Measurements from ENCODE around the gene SAMD10.
"Not testable (repeated sequence)": the region's sequence is repeated elsewhere in the genome, so short reads cannot be mapped to it uniquely, and the experiment has no call there.

Gene SAMD10

DNA sequence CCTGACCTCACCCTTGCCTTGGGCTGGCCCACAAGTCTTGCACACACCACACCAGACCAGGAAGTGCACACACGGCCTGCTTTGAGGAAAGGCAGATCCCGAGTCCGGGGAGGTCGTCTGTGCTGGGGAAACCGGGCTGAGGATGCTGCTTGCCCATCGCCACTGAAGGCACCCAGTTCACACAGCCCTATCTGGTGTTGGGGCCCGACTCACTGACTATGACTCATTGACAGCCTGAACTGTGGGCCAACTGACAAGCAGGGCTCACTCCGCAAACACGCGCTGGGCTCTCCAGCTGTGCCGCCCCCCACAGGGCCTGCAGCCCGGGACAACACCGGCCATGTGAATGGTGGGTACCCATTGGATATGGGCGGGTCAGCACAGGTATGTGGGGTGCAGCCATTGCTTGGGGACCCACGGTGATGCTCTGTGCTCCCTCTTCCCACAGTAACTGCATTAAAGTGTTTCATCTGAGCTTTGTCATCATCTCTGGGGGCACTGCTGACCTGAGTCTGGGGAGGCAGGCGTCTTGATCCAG, 1.6 kb downstream of the SAMD10 start:
- peak overlapping the region; percentile 84 for H3K27ac Mint-ChIP-seq
- DNase-seq, result peak; percentile 74
- H3K9me3 Mint-ChIP-seq, result no peaks in the 10 kb centered on the region
- H3K27me3 Mint-ChIP-seq, result no peaks in the 10 kb centered on the region
- ATAC-seq, result peak; percentile 59
- peak overlapping the region; percentile 77 for H3K4me3 Mint-ChIP-seq
- peaks cover 60% of the 10 kb centered on the region for H3K4me1 Mint-ChIP-seq
- peaks cover 26% of the 10 kb centered on the region for H3K36me3 Mint-ChIP-seq (ENCODE audit: low read depth)

DNA sequence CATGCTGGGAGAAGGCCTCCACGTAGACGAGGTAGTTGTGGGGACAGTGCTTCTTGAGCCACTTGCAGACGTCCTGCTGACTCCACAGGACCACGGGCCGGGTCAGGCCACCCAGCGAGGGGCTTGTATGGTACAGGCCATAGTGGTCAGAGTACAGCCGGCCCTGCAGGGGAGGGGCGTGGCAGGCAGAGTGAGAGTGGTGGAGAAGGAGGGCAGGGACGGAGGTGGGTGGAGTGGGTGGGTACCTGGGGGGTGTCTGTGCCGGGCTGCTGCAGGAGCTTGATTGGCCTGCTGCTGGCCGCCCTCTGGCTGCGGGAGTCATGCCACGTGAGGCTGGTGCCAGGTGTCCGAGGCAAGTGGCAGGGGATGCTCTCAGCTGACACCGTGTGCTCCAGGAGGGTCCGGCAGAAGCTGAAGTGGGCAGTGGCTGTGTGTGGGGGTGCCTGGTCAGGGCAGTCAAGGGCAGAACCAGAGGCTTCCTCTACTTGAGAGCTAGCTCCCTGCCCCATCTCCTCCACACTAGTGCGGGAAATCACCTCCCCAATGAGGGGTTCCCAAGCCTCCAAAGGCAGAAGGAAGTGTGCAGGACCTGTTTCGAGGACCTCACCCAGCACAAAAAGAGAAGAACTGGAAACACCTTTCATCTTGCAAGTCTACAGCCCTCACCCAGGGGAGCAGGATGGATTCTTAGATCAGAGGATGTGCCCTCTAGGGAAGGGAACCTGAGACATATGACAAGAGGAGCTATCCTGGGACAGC, 2.3 kb downstream of the SAMD10 start:
- H3K9me3 Mint-ChIP-seq, result no peaks in the 10 kb centered on the region
- DNase-seq, result no peak
- no peak for ATAC-seq

DNA sequence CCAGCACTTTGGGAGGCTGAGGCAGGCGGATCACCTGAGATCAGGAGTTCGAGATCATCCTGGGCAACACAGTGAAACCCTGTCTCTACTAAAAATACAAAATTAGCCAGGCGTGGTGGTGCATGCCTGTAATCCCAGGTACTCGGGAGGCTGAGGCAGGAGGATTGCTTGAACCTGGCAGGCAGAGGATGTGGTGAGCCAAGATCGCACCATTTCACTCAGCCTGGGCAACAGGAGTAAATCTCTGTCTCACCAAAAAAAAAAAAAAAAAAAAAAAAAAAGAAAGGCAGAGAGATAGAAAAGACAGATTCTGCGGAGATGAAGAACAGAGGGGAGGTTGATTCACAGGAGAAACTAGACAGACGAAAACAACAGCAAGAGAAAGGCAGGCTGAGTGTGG, 2.9 kb downstream of the SAMD10 start:
- H3K9me3 Mint-ChIP-seq, ATAC-seq, H3K27me3 Mint-ChIP-seq, DNase-seq, H3K4me3 Mint-ChIP-seq: not testable (repeated sequence)
- peak overlapping the region; percentile 12 for H3K27ac Mint-ChIP-seq
- H3K36me3 Mint-ChIP-seq (ENCODE audit: low read depth), result peaks cover 20% of the 10 kb centered on the region
- peaks cover 49% of the 10 kb centered on the region for H3K4me1 Mint-ChIP-seq

More for the DNA sequence above, 2.3 kb downstream of the SAMD10 start:
- Mint-ChIP-seq H3K36me3 (ENCODE audit: low read depth) (peaks cover 22% of the 10 kb centered on the region), H3K27ac (peak overlapping the region; percentile 84), H3K4me1 (peaks cover 54% of the 10 kb centered on the region), H3K27me3 (no peaks in the 10 kb centered on the region), H3K4me3 (peak overlapping the region; percentile 77)

DNA sequence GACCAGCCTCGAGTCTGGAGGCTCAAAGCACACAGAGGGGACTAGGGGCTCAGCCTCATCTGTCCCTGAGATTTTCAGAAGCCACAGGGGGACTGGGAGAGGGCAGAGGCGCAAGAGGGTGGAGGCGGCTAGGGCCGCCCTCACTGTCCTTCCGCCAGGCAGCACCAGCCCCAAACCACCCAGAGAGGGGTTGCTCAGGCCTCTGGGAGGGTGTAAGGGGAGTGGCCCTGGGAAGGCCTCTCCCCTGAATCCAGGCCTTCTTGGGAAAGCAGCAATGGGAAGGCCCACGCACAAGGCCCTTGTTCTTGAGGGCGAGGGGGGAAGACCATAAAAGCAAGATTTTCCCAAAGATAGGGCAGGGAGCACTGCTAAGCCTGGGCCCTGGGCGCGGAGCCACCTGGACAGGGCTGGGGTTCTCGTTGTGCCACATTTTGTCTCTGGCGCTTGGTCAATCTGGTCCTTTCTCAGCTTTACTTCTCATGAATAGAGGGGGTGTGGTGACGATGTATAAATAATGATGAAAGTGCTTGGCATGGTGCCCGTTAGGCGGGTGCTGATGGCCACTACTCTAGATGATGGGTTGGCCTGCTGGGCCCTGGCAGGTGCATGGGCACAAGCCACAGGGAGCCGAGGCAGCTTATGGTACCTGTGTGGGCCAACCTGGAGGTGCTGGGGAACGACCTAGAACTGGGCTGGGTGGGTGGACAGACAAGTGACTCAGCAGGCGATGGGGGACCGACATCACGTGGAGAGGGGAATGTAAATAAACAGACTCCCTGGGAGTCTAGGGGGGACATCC, 4.8 kb downstream of the SAMD10 start:
- H3K4me1 Mint-ChIP-seq, result peaks cover 36% of the 10 kb centered on the region
- no peaks in the 10 kb centered on the region for H3K27me3 Mint-ChIP-seq
- ATAC-seq (no peak), DNase-seq (no peak)
- no peak overlapping the region for H3K27ac Mint-ChIP-seq
- peaks cover 20% of the 10 kb centered on the region for H3K36me3 Mint-ChIP-seq (ENCODE audit: low read depth)
- H3K4me3 Mint-ChIP-seq, result no peak overlapping the region
- no peaks in the 10 kb centered on the region for H3K9me3 Mint-ChIP-seq

DNA sequence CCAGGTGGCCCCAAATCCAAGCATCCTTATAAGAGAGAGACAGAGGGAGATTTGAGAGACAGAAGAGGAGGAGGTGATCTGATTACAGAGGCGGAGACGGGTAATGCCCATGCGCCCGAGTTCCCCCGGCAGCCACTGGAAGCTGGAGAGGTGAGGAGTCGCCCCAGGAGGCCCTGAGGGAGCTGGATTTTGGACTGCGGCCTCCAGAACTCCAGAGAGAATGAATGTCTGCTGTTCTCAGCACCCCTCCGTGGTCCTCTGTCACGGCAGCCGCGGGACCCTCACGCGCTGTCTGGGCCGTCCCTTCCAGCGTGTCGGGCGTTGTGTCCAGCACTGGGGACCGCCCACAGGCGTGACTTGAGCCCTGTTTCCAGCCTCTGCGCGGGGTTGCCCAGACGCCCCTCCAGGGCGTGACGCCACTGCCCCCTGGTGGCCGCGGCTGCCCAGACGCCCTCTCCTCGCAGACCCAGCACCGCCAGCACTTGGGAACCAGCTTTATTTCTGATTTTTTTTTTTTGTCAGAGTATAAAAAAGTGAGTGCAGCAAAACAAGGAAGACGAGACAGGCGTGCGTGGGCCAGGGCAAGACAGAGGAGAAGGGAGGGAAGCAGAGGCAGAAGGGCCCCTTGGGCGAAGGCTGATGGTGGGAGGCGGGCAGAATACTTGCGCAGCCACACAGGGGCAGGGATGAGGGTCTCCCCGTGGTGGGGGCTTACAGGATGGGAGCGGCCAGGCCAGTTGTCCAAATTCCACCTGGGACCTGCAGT, 5.6 kb downstream of the SAMD10 start:
- ATAC-seq, result peak; percentile 31
- H3K4me1 Mint-ChIP-seq, result peaks cover 39% of the 10 kb centered on the region
- H3K9me3 Mint-ChIP-seq, result no peaks in the 10 kb centered on the region
- peak; percentile 89 for DNase-seq
- H3K27me3 Mint-ChIP-seq, result no peaks in the 10 kb centered on the region
- H3K36me3 Mint-ChIP-seq (ENCODE audit: low read depth), result peaks cover 22% of the 10 kb centered on the region
- no peak overlapping the region for H3K27ac Mint-ChIP-seq
- H3K4me3 Mint-ChIP-seq, result no peak overlapping the region

DNA sequence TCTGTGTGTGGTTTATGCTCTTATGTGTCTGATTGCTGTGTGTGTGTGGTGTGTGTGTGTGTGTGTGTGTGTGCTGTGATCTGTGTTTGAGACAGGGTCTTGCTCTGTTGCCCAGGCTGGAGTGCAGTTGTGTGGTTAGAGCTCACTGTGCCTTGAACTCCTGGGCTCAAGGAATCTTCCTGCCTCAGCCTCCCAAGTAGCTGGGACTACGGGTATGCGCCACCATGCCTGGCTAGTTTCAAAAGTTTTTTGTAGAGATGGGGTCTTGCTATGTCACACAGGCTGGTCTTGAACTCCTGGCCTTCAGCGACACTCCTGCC, 6.3 kb downstream of the SAMD10 start:
- H3K4me3 Mint-ChIP-seq, result no peak overlapping the region
- H3K27ac Mint-ChIP-seq, result no peak overlapping the region
- peaks cover 40% of the 10 kb centered on the region for H3K4me1 Mint-ChIP-seq
- ATAC-seq (no peak), DNase-seq (no peak)
- H3K27me3 Mint-ChIP-seq, result no peaks in the 10 kb centered on the region
- H3K9me3 Mint-ChIP-seq, result no peaks in the 10 kb centered on the region
- H3K36me3 Mint-ChIP-seq (ENCODE audit: low read depth), result peaks cover 23% of the 10 kb centered on the region

DNA sequence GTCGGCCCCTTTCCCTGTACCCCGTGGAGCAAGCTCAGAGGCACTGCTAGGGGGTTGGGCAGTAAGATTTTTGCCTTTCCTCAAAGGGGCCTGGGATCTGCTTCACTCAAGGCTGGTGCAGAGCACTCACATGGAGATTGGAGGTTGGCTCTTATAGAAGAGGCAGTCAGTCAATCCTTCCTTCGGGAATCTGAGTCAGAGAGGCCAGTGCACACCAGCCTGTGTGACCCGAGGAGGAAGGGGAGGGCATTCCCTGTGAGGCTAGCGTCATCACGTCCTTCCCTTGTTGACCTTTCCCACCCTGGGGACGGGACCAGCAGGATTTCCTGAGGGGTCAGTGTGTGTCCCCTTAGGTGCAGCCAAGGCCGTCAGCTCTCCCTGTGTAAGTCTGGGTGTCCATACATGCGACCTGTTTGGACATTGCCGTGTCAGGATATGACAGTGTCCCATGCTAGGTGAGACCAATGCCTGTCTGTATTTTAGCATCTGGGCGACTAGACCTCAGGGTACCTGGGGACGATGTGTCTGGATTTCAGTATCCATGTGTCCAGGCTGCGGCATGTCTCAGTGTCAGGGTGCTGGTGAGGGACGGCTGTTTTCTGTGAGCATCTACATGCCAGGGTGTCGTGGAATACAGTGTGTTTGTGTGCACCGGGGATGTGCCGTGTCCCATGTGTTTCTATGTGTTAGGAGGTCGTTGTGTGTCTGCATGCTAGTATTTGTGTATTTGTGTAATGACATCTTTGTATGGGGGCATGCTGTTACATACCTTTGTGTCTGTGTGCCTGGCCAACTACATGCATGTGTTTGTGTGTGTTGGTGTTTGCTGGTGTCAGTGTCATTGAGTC, 6.9 kb downstream of the SAMD10 start:
- DNase-seq, result no peak
- Mint-ChIP-seq H3K36me3 (ENCODE audit: low read depth) (peaks cover 23% of the 10 kb centered on the region), H3K27ac (no peak overlapping the region)

DNA sequence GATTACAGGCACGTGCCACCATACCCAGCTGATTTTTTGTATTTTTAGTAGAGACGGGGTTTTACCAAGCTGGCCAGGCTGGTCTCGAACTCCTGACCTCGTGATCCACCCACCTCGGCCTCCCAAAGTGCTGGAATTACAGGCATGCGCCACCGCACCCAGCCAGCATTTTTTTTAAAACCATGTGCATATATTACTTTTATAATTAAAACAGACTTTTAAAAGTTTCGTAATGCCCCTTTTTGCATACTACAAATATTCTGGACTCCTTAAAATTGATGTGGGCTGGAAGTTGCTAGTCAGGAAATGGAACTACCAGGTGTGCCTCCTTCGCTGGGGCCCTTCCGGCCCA, 7.5 kb downstream of the SAMD10 start:
- H3K9me3 Mint-ChIP-seq, H3K27ac Mint-ChIP-seq, ATAC-seq, H3K27me3 Mint-ChIP-seq, DNase-seq, H3K4me3 Mint-ChIP-seq: not testable (repeated sequence)
- Mint-ChIP-seq H3K4me1 (peaks cover 28% of the 10 kb centered on the region), H3K36me3 (ENCODE audit: low read depth) (peaks cover 21% of the 10 kb centered on the region)

More for the DNA sequence above, 6.9 kb downstream of the SAMD10 start:
- no peak overlapping the region for H3K4me3 Mint-ChIP-seq
- no peaks in the 10 kb centered on the region for H3K27me3 Mint-ChIP-seq
- no peak for ATAC-seq
- peaks cover 34% of the 10 kb centered on the region for H3K4me1 Mint-ChIP-seq
- H3K9me3 Mint-ChIP-seq, result no peaks in the 10 kb centered on the region

DNA sequence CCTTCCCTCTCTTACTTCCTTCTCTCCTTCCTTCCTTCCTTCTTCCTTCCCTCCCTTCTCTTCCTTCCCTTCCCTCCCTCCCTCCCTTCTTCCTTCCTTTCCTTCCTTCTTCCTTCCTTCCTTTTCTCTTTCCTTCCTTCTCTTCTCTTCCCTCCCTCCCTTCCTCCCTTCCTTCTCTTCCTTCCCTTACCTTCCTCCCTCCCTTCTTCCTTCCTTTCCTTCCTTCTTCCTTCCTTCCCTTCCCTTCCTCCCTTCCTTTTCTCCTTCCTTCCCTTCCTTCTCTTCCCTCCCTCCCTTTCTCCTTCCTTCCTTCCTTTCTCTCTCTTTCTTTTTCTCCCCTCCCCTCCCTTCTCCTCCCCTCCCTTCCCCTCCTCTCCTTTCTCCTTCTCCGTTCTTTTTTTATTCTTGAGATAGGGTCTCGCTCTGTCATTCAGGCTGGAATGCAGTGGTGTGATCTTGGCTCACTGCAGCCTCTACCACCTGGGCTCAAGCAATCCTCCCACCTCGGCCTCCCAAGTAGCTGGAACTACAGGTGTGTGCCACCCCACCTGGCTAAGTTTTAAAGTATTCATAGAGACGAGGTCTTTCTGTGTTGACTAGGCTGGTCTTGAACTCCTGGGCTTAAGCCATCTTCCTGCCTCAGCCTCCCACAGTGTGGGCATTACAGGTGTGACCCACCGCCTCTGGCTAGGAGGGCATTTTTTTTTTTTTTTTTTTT, 8.6 kb downstream of the SAMD10 start:
- Mint-ChIP-seq H3K4me1 (peaks cover 18% of the 10 kb centered on the region), H3K36me3 (ENCODE audit: low read depth) (peaks cover 18% of the 10 kb centered on the region), H3K27me3 (no peaks in the 10 kb centered on the region), H3K4me3 (peak overlapping the region; percentile 56), H3K9me3 (no peaks in the 10 kb centered on the region), H3K27ac (peak overlapping the region; percentile 10)
- DNase-seq, result no peak
- ATAC-seq, result no peak

DNA sequence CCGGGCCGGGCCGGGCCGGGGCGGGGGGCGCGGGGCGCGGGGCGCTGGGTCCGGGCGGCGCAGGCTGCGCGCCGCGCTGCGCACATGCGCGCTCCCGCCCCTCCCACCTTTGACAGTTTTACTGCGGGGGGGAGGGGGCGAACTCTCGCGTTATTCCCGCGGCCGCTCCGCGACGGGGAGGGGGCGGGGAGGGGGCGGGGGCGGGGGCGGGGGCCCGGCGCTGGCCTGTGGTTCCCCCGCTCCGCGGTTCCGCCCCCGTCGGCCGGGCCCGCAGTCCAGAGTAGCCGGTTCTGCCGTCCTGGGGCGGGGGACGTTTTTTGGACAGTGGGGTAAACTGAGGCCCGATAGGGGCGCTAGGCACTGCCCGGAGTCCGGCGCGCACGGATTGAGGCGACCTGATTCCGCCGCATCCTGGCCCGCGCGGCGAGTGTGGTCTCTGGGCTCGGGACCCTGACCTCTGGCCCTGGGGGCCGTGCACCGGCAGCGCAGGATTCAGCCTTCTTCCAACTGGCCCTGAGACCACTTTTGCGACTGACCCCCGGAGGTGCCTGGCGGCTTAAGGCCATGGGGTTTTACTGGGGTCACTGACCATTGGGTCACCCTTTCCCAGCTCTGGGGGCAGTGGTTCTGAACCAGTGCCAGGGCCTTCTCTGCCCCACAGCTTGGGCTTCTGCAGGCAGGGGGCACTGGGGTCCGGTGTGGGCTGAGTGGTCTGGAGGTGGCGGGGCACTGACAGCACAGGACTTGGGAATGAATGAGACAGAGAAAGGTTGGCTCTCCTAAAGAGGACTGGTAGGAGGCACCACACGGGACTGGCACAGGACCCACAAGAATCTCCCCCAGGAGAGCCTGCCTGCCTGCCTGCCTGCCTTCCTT, 9.4 kb downstream of the SAMD10 start, which contains the start of gene ZNF512B:
ZNF512B (minus strand) TSS at position 93 of the 876 bp plus-strand sequence. CDS start 1,980 bp downstream, outside the sequence.
- peak; percentile 11 for ATAC-seq
- peaks cover 17% of the 10 kb centered on the region for H3K36me3 Mint-ChIP-seq (ENCODE audit: low read depth)
- H3K9me3 Mint-ChIP-seq, result no peaks in the 10 kb centered on the region
- no peaks in the 10 kb centered on the region for H3K27me3 Mint-ChIP-seq
- DNase-seq, result peak; percentile 60
- H3K27ac Mint-ChIP-seq, result peak within 1 kb of the TSS; percentile 67
- peaks cover 18% of the 10 kb centered on the region for H3K4me1 Mint-ChIP-seq
- peak within 1 kb of the TSS; percentile 78 for H3K4me3 Mint-ChIP-seq

DNA sequence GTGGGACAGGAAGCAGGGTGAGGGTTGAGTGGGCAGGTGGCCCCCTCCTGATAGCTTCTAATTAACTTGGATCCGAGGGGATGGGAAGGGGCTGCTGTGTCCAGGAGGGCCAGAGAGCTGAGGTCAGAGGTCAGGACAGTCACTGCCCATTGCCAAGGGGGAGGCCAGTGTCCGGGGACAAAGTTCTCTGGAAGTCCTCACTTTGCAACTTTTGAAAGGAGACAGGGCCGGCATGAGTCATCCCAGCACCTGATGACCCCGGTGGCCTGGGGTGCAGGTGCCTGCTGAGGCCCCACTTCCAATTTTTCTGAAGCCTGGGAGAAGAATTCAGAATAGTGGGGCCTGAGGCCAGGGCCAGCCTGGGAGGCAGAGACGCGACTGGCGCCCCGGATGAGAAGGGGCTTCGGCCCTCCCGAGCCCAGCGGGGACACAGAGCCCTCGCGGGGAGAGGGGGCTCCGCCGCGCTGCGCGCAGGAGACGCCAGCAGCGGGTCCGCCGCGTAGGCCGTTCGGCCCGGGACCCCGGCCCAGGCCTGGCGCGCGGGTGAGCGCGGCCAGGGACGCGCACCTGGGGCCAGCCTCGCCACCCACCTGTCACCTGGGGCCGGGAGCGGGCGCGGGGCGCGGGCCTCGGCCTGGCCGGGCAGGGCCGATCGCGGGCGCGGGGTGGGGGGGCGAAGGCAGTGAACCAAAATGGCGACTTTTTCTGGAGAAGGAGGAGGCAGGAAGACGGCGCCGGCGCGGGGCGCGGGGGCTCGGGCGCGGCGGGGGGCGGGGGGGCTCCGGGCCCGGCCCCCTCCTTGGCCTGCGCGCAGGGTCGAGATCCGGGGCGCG, 10.3 kb downstream of the SAMD10 start:
- ATAC-seq (no peak), DNase-seq (no peak)
- H3K36me3 Mint-ChIP-seq (ENCODE audit: low read depth), result peaks cover 15% of the 10 kb centered on the region
- H3K4me3 Mint-ChIP-seq, result peak overlapping the region; percentile 78
- no peaks in the 10 kb centered on the region for H3K9me3 Mint-ChIP-seq
- H3K4me1 Mint-ChIP-seq, result peaks cover 17% of the 10 kb centered on the region
- H3K27ac Mint-ChIP-seq, result peak overlapping the region; percentile 67
- H3K27me3 Mint-ChIP-seq, result no peaks in the 10 kb centered on the region

All from activated naive CD8-positive, alpha-beta T cell treated with anti-CD3 and anti-CD28 coated beads, Interleukin-2, amount 50 U/mL, for 24 hours (primary cell).